Frontal cortex (tissue), 4 donors: ENCODE data around the gene MAP4K1. TPM values are rescaled to one million over a fixed set of nuclear protein-coding genes. Genes with fewer than 3 reads are reported as not detected.

ENCODE experiments used
- DNase-seq, 2 donors: peaks; one replicate each; pipeline ENCODE4 v3.0.0; 2012; ENCODE audit warnings: low spot score in 2 of 2
- FAIRE-seq: peaks from 2 replicates; lab custom pipeline; 2012; peaks lifted over from hg19 to GRCh38; lab: Jason Lieb, UNC
- total RNA-seq: library from RNA; depleted of rRNA; stranded (reverse); fragments of >200 nt; gene quantifications from one replicate; pipeline ENCODE4 v1.2.3, GENCODE V29; 2014
- donor health status: control.
- donor health status: control.
- donor health status: control.

MAP4K1 gene
- 1.2 TPM for total RNA-seq

DNA sequence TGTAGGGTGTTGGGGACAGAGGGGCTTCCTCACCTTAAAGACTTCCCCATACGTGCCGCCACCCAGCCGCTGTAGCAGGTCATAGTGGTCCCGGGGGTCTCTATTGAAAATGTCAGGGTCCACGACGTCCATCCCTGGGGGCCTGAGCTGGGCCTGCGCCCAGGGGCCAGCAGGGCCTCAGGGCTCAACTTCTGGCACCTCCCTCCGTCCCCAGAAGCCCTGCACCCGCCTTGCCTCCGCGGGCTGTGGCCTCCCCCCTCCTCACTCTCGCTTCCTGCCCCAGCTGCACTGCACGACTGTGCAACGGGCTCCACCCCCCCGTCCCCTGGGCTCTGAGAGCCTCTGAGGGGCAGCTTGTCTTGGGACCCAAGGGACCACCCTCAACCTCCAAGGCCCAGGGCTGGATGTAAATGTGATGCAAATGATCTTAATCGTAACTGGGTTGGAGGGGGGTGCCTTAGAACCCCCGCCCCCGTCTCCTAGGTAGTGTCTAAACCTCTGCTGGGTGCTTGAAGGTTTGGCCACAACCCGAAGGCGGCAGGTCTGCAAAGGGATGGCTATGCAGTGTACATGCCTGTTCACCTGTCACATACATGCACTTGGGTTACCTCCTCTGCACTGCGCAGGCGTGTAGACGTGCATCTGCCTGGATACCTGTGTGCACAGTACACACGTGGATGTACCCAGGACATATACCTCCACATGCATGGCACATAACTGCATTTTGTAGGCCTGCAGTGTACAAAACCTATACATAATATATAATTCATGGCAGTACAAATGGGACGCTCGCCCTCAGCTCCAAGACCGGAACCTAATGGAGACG lies at the start of gene MAP4K1:
TSS of gene MAP4K1 (minus strand) at position 190 of the 826 bp plus-strand sequence. CDS start at position 132, 58 bp downstream.
- FAIRE-seq (no peak), DNase-seq (peak in 1 of 2 donors; percentile 41)

DNA sequence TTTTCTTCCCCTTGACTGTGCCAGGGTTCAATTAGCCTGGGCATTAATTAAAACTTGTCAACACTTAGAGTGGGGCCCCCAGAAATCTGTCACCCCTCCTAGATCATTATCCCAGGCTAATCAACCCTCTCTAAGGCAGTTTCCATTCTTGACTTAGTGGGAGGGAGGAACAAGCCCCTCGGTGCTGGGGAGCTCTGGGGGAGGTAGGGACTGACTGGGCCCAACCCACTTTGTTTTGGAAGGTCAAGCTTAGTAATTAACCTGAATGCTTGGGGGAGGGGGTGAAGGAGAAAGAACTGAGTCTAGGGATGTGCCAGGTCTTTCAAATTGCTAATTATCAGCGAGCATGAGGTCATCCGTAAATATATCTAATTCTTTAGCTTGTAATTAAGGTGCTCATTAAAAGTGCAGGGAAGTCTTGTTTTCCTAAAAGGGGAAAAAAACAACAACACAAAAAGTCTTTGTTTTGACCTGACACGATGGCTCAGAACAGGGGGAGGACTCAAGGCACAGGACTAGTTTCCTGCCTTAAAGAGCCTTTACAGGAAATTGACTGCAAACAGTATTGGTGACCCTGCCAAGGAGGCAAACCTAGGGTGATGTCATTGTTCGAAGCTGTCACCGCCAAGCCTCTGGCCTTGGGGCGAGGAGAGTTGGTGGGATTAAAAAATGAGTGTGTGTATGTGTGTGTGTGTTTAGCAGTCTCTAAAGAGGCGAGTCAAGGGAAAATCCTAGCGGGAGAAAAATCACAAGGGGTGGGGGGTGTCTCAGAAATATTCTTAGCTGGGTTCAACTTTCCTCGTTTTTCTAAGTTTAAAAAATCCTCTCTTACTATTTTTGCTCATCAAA lies 49.1 kb upstream of the MAP4K1 start:
- DNase-seq (no peak), FAIRE-seq (no peak)

DNA sequence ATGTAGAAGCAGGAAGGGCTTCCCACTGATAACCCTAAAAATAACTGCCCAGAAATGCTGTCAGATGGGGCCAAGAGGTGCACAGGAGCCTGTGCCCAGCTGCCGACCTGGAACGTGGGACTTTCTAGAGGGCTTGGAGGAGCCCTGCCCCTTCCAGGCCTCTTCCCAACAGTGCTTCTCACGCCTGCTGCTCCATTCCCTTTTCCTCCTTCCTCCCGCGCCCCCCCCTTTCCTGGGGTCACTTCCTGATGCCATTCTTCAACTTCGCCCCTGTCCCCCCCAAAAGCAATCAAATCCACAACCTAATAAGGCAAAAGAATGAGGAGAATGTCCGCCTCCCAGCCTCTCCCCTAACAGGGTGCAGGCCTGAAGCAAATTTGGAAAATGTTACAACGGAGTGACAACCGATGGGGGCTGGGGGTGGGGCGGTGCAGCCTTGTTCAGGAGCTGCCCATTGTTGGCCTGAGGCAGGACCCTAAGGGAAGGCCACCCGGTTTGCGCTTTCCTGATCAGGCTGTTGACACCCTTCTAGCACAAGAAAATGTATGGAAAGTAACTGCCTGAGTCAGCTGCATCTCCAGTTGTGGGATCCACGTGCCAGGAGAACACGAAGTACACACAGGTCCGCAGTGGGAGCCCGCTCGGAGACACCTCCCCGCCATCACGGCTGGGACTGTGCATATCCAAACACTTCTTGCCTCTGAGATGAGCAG lies 48.4 kb upstream of the MAP4K1 start:
- DNase-seq (no peak), FAIRE-seq (no peak)

DNA sequence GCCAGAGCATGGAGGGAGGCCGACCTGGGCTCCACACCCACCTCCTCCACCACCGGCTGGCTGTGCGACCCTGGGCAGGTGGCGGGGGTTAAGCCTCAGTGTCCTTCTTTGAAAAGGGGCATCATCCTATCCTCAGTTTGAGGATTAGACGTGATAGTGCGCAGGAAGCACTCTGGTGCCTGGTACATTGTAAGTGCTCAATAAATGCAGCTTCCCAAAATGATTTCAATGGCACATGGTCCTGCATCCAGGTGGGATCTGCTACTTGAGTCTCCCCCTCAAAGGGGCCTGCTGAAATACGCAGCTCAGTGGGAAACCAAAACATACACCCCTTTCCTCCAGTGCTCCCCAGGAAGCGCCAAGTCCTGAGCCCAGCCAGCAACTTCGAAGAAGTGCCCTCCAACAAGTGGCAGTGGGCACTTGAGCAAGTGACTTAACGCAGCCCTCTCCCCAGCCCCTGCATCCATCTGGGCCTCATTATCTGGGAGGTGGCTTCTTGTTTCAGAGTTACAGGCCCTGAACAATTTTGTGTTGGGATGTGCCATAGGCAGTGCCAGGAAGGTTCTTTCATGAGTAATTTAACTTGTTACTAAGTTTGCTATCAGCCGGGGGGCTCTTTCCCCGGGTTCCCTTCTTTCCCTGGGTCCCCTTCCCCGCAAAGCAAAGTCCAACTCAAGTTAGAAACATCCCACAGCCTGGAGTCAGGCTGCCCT lies 47.6 kb upstream of the MAP4K1 start:
- no peak for FAIRE-seq
- DNase-seq, result no peak

DNA sequence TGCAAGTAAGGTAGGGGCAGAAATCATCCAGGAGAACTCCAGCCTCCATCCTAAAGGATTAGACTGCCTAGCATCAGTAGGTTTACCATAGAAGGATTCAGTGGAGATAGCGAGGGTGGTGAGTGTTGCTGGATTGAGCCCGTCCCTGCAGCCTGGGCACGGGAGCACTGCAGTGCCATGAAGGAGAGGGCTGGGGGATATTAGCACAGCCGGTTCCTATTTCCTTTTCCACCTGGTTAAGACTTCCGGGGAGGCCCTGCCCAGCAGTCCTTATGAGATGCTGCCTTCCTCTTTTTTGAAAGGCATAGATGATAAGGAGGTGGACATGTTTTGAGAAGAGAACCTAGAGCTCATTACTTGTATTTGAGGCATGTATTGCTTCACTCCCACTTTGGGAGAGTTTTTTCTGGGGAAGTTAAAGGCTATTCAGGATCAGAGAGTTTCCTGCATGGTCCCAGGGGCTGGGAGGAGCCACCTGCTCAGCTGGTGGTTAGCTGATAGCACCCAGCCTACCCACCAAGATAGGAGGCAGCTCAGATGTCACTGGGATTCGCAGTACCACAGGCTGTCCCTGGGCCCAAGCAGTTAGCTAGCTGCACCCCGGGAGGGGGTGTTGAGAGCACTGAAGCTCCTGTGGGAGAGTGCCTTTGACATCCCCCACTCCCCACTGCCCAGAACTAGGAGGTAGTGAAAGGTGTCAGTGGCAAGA lies 46.9 kb upstream of the MAP4K1 start:
- DNase-seq, result no peak
- FAIRE-seq, result no peak

DNA sequence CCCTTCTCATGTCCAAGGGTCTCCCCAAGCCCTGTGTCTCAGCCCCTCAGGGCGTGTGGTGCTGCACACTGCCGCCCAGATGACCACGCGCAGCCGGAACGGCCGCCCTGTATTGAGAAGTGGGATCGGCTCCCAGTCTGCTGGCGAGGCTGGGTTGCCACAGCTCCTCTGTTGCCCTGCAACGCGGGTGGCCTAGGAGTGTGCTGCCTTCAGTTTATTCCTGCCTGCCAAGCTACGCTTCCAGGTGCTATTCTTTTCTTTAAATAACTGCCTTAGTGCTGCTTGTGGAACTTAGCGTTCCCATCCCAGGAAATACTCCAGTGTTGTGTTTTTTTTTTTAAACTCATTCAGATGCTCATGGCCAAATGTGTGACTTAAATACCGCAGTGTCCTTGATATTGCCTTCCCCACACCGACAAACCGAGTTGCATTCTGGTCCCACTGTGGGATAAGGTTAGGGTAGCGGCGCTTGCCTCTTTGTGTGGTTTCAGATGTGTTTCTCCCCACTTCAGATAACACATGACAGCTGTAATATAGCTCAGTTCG lies 46.3 kb upstream of the MAP4K1 start:
- DNase-seq (no peak), FAIRE-seq (no peak)

DNA sequence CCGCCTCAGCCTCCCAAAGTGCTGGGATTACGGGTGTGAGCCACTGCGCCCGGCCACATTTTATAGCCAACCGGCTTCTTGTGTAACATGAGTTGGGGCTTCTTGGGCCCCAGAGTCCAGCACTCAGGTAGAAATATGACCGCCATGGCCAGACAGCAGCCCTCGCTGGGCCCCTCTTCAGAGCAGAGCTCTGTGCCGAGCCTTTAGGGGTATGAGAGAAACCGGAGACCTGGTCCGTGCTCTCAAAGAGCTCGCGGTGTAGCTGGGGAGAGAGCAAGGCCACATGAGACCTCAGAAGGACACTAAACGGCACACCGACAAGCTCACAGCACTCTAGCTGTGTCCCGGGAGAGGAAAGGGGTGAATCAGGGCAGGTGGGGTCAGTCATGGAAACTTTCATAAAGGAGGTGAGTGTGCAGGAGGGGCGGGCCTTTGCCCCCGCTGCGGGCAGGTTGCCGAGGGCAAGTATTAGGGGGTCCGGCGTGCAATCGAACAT lies 45.5 kb upstream of the MAP4K1 start:
- no peak for FAIRE-seq
- no peak for DNase-seq

DNA sequence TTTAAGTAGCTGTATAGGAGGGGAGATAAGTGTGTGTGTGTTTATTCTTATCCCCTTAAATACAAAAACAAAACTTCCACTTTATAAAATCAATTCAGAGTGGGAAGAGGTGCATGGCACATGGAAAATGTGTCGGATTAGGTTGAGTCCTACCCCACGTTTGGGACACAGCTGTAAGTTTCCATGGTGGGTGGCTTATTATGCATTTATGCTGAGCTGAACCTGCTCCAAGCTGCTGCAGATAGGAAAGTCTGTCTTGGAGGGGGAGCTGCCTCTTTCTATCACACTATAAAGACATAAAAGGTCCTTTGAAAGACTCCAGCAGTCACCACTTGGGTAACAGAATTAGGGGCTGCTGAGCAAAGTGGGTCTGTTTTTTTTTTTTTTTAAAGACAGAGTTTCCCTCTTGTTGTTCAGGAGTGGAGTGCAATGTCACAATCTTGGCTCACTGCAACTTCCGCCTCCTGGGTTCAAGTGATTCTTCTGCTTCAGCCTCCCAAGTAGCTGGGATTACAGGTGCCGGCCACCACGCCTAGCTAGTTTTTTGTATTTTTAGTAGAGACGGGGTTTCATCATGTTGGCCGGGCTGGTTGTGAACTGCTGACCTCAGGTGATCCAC lies 44.9 kb upstream of the MAP4K1 start:
- no peak for DNase-seq

DNA sequence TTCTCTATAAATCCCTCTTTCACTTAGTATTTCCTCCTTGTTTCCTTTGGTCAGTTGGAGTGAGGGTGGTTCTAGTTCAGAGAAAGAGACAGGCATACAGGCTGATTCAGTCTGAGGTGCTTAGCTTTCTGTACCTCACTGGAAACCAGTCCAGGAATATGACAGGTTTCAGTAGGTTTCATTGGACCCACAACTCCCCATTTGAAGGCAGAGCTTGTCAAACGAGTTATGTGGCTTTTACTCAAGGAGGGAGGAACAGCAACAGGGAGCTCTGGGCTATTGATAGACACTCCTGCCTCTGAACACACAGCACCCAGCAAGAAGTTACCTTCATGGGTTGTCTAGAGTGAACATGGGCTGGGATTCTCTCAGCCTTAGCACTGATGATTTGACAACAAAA lies 44.2 kb upstream of the MAP4K1 start:
- FAIRE-seq (no peak), DNase-seq (no peak)

More for the DNA sequence above, 44.9 kb upstream of the MAP4K1 start:
- no peak for FAIRE-seq

DNA sequence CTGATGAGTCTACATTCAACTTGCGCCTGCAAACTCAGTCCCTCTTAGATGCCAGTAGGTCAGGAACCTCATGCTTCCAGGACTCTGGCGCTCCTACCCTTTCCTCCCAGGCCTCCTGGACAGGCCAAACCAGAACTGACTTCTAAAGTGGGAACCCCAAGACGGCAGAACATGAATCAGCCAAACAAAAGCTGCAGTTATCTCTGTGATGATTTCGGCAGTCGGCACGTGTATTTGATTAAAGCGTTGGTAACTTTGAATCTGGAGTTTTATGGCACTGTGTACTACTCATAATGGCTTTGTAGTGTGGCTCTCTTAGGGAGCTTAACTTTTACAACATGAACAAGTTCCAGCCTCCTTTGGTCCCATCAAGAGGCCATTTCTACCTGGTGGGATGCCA lies 43.4 kb upstream of the MAP4K1 start:
- DNase-seq, result no peak
- no peak for FAIRE-seq

DNA sequence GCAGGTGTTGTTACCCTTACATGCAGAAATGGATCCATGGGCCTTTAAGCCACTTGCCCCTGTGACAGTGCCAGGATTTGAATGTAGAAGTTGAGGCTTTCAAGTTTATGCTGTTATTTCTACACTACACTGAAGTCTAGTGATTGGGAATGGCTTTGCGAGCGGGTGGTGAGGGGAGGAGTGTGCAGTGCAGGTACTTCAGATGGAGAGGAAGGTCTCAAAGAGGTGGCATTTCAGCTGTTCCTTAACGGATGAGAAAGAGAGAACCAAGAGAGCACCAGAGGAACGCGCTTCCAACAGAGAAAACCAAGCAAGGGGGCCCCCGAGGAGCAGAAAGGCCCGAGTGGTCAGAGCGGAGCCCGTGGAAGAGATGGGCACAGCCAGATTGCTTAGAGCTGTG lies 43.0 kb upstream of the MAP4K1 start:
- no peak for FAIRE-seq
- DNase-seq, result no peak

DNA sequence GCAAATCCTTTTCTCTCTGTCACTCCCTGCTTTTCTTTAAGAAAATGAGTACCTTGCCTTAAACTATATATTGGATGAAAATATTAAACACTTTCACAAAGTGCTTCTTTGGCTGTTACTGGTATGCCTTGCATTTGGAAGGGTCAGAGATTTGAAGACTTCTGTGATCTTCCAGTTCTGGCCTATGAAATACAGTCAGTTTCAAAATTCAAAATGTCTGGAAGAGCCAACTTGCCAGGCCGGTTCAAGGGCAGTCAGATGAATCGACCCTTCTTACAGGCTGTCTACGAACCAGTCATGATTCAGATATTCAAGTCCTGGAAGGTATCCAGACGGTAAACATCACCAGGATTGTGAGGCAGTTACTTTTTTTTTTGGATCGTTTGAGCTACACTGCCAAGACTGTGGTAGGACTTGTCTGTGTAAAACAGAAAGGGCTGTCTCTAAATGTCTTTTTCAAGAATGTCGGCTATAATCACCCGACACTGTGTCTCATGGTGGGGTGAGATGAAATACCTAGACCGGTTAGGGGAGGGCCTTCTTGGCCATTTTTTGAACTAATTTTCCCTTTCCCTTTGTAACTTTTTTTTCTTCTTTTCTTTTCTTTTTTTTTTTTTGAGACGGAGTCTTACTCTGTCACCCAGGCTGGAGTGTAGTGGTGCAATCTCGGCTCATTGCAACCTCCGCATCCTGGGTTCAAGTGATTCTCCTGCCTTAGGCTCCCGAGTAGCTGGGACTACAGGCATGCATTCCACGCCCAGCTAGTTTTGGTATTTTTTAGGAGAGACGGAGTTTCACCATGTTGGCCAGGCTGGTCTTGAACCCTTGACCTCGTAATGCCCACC lies 40.9 kb upstream of the MAP4K1 start:
- FAIRE-seq, result no peak

DNA sequence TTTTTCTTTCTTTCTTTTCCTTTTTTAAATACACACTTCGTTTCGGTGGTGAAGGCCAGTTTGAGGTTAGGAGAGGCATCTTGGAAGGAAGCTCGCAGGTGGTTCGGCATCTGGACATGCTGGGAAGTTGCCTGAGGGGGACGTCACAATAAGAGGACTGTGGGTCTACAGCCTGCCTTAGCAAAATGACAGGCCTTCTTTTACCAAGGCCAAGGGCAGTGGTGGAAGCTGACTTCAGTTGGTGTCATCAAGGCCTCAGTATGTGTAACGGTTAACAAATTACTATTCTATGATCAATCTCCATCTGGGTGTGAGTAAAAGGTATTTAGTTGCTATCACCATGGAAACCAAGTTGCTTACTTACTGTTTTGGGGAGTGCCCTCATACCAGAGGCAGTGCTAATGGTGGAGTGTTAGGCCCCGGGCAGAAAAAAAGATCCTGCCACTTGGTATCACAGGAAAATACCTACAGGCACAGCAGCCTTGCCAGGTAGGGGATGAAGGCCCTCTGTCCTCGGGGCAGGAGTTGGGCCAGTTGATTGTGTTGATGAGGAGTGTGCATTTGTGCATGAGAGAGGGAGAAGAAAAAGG lies 40.0 kb upstream of the MAP4K1 start:
- FAIRE-seq, result no peak
- no peak for DNase-seq

More for the DNA sequence above, 40.9 kb upstream of the MAP4K1 start:
- no peak for DNase-seq

DNA sequence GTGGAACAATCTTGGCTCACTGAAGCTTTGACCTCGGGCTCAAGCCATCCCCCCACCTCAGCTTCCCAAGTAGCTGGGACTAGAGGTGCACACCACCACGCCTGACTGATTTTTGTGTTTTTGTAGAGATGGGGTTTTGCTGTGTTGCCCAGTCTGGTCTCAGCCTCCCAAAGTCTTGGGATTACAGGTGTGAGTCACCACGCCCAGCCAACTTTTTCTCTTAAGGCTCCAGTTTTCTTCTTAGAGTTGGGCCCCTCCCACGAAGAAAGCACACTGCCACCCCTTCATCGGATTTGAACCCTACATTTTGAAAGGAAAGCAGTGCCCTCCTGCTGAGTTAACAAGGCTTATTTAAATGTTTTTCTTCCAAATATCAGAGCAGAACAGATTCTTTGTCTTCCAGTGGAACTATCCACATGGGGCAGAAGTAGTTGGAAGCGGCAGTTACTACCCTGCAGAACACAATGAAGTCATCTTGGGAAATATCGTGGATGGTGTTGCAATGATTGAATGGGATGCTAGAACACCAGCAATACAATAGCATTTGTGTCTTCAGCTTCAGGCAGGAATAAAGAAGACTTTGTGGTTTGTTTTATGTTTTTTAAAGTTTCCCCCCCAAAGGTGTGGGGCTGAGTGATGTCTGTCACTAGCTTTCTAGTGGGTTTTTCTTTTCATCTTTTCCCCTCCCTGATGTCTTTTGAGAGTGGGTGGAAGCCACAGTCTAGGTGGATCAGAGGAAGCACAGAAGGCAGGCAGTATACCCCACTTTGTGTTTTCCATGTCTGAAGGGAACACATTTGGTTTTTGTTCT lies 38.6 kb upstream of the MAP4K1 start:
- FAIRE-seq (no peak), DNase-seq (no peak)

DNA sequence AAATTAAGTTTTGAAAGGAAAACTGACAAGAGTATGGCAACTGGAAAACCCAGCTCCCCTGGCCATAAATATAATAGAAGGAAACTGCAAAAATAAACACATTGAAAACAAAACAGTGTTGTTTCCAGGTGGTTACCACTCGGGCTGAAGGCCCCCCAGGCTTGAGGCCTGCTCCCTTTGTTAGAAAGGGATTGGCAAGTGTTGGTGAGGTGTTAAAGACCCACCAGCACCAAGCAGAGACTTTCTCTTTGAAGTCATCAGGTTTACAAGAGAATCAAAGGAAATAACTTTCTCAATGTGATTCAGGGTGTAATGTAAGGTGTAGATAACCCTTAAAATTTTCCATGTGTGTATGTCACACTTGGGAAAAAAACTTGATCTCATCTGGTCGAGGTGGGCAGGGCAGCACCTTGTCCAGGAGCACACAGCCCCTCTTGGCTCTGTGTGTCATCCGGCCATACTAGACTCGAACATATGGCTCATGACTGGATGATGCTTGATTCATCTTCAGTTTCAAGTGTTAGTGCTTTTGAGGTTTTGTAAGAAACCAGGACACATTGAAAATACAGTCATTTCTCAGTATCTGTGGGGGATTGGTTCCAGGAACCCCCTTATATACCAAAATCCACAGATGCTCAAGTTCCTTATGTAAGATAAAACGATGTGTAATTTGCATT lies 37.5 kb upstream of the MAP4K1 start:
- FAIRE-seq, result no peak

DNA sequence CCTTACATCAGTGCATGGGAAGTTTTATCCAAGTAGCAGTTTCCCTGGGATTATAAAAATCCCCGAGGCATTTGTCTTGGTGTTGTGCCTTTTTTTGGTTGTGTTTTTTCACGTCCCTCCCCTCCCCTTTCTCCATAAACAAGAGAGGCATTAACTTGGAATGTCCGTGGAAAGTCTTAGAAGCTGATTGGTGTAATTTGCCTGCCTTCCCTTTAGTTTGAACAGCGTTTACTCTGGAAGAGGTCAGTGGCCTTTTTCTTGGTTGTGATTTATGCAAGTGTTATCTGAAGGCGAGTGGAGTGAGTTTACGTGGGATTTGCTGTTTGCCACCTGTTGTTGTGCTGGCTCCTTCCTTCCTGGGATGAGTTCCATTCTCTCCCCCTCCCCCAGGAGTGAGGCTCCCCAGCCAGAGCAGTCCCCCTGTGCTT lies 36.9 kb upstream of the MAP4K1 start:
- no peak for FAIRE-seq
- DNase-seq, result no peak

More for the DNA sequence above, 37.5 kb upstream of the MAP4K1 start:
- DNase-seq, result no peak
